Hippocampal formation (tissue), 2 donors: ENCODE measurements around the gene TTC7B.

Experiments
- DNase-seq, 2 donors: peaks; one replicate each; lab custom pipeline; 2025; lab: John Stamatoyannopoulos, UW

Gene TTC7B

GRCh38 chr14:90489306-90489705 lies 326.9 kb downstream of the TTC7B start:
- DNase-seq = no peak

- DNase-seq = no peak
Measured at GRCh38 chr14:90488256-90488655, 328.0 kb downstream of the TTC7B start.

- DNase-seq = no peak
Measured at GRCh38 chr14:90487462-90487861, 328.8 kb downstream of the TTC7B start.

GRCh38 chr14:90487031-90487430 lies 329.2 kb downstream of the TTC7B start:
- DNase-seq = no peak

- DNase-seq = no peak
Measured at GRCh38 chr14:90484291-90484690, 331.9 kb downstream of the TTC7B start.

GRCh38 chr14:90483571-90483974 lies 332.7 kb downstream of the TTC7B start:
- DNase-seq = no peak

- DNase-seq = no peak
Measured at GRCh38 chr14:90483117-90483516, 333.1 kb downstream of the TTC7B start.

- DNase-seq = no peak
Measured at GRCh38 chr14:90475298-90475697, 340.9 kb downstream of the TTC7B start.
